Heart left ventricle (tissue), 16 donors: ENCODE results near the gene LRP1B. TPM values are rescaled to one million over a fixed set of nuclear protein-coding genes. Genes with fewer than 3 reads are reported as not detected.

Source experiments
- ATAC-seq, 4 donors: fragments of 200-7000 bp; cut with Tn5 transposase; one replicate each; pipeline ENCODE4 v1.9.1; 2020 to 2022; ENCODE audit warnings: moderate library complexity in 4 of 4, mild to moderate bottlenecking in 3 of 4, moderate number of reproducible peaks in 1 of 4
- DNase-seq, 5 donors: peaks; one replicate each; pipeline ENCODE4 v3.0.0-alpha.2; 2020
- H3K27ac ChIP-seq, 12 donors: fragments of 200-600 bp; sonication (generic) in 4 of 12; one replicate each; pipeline versions ENCODE4 v1.5.0 to v1.8.0; 2016 to 2022; ENCODE audit warnings: mild to moderate bottlenecking in 2 of 12
- H3K27me3 ChIP-seq, 9 donors: fragments of 200-600 bp; sonication (generic) in 2 of 9; one replicate each; pipeline versions ENCODE4 v1.5.1 to v1.8.0; 2016 to 2022; ENCODE audit warnings: mild to moderate bottlenecking in 3 of 9
- H3K36me3 ChIP-seq, 9 donors: fragments of 200-600 bp; sonication (generic) in 2 of 9; one replicate each; pipeline versions ENCODE4 v1.5.0 to v1.8.0; 2018 to 2022; ENCODE audit warnings: mild to moderate bottlenecking in 2 of 9
- H3K4me1 ChIP-seq, 12 donors: fragments of 200-600 bp; sonication (generic) in 4 of 12; one replicate each; pipeline versions ENCODE4 v1.5.0 to v1.8.0; 2016 to 2022; ENCODE audit warnings: mild to moderate bottlenecking in 3 of 12
- H3K4me3 ChIP-seq, 12 donors: fragments of 200-600 bp; sonication (generic) in 4 of 12; one replicate each; pipeline versions ENCODE4 v1.5.0 to v1.8.0; 2017 to 2022; ENCODE audit warnings: mild to moderate bottlenecking in 9 of 12, moderate library complexity in 4 of 12
- H3K9me3 ChIP-seq, 12 donors: fragments of 200-600 bp; sonication (generic) in 4 of 12; one replicate each; pipeline versions ENCODE4 v1.5.0 to v1.8.0; 2016 to 2022; ENCODE audit warnings: mild to moderate bottlenecking in 1 of 12
- POLR2A ChIP-seq, 2 donors: fragments of 450-650 bp; IDR thresholded peaks; one replicate each; pipeline ENCODE4 v1.6.1; 2017; ENCODE audit warnings: antibody characterized with exemption in 2 of 2, mild to moderate bottlenecking in 2 of 2, moderate library complexity in 2 of 2
- WGBS, 4 donors: extraction: QIAGEN DNeasy Blood & Tissue Kit in 2 of 4; methylation state at CpG; one replicate each; pipeline versions ENCODE4 v1.1.5 to v1.1.7; 2013 to 2018; 5-methylcytosine and 5-hydroxymethylcytosine counted together
- intact Hi-C, 10 donors: fragments of 100-400 bp; cut with DNase I; formaldehyde crosslinking; loops; one replicate each; pipeline versions ENCODE4 v1.11.1 to v1.14.2; 2022
- polyA plus RNA-seq, 2 donors: library from polyadenylated mRNA; stranded (reverse); fragments of 200-250 nt; gene quantifications; one replicate each; pipeline ENCODE4 v1.2.3, GENCODE V29; 2013
- total RNA-seq, 9 donors: library from RNA; depleted of rRNA in 2 of 9; stranded (reverse); fragments of >200 nt in 2 of 9; fragmentation: NEBNext Ultra II Directional in 3 of 9; extraction: Animal tissue kit (Norgen Biotek cat#: 25700) in 3 of 9; gene quantifications; one replicate each; pipeline versions ENCODE4 v1.1.0 to v1.2.4, GENCODE V29; 2016 to 2023
- TF ChIP-seq, protein P1 (sequence below), 12 donors: fragments of 200-600 bp; sonication (generic) in 4 of 12; IDR thresholded peaks; one replicate each; pipeline versions ENCODE4 v1.5.0 to v1.8.0; 2018 to 2022; ENCODE audit warnings: antibody characterized with exemption in 12 of 12, mild to moderate bottlenecking in 5 of 12
- donor health status: ischemic (EF 13 %, LVEDD 7.1; RV severe dilation, severe dysfunction).
- donor health status: healthy with polysubstance abuse.
- donor health status: DM: no; HTN: yes; CAD: no.
- donor health status: DM: no; HTN: no; CAD: no.
- donor health status: ischemic (EF 25% LVEDD 6.9; RV normal size, moderate dysfunction).
- donor health status: ischemic (EF 25% LVEDD 5.7; RV mildly dilated, moderate dysfunction).
- donor health status: healthy.
- donor health status: DM: yes; HTN: yes; CAD: no.
- donor health status: ischemic (EF 35%, LVEDD 5.7; RV mildly dilated, moderate dysfunction).
- donor health status: nonischemic (EF 11% LVEDD 7.7; RV severe dilation, severe dysfunction).
- donor health status: DM: yes; HTN: yes; CAD: no.
- donor health status: PGD.
- donor health status: ischemic (EF 29% LVEDD 5.4; RV normal size, mild dysfunction).
- donor health status: nonischemic (EF 23%, LVEDD 6.1; RV moderate dilation, normal function).

The LRP1B gene
- total and polyA plus RNA-seq, 11 donors, result 0.01 to 0.19 (median 0.11) TPM; not detected in 2

DNA sequence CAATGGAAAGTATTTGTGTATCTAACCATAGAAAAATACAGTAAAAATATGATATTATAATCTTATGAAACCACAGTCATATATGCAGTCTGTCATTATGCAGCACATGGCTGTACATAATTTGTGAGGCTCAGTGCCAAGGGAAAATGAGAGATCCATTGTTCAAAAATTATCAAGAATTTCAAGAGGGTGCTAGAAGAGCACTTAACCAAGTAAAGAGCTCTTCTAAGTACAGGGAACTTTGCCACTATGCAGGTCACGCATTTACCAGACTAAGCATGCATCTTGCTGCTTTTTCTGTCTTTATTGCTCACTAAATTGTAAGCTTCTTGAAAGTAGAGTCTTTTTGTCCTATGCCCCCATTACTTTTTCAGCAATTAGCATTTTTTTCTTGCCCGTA, 438.0 kb downstream of the LRP1B start:
- Histone ChIP-seq H3K4me1 (no peaks in the 10 kb centered on the region), H3K9me3 (no peaks in the 10 kb centered on the region), H3K27me3 (peaks cover 0 to 10% (median 0%) of the 10 kb centered on the region in 9 donors), H3K36me3 (no peaks in the 10 kb centered on the region), H3K27ac (no peak overlapping the region), H3K4me3 (no peak overlapping the region)
- DNase-seq, result no peak
- ATAC-seq, result no peak
- intact Hi-C loops, result no loop called here
- 49 to 59% (median 53%) methylated on average over 2 of the region's 2 CpGs for WGBS, 4 donors
- TF ChIP-seq, protein P1, sequence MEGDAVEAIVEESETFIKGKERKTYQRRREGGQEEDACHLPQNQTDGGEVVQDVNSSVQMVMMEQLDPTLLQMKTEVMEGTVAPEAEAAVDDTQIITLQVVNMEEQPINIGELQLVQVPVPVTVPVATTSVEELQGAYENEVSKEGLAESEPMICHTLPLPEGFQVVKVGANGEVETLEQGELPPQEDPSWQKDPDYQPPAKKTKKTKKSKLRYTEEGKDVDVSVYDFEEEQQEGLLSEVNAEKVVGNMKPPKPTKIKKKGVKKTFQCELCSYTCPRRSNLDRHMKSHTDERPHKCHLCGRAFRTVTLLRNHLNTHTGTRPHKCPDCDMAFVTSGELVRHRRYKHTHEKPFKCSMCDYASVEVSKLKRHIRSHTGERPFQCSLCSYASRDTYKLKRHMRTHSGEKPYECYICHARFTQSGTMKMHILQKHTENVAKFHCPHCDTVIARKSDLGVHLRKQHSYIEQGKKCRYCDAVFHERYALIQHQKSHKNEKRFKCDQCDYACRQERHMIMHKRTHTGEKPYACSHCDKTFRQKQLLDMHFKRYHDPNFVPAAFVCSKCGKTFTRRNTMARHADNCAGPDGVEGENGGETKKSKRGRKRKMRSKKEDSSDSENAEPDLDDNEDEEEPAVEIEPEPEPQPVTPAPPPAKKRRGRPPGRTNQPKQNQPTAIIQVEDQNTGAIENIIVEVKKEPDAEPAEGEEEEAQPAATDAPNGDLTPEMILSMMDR (IDR thresholded peaks at IDR 0.05), result no peak
- no peak for TF ChIP-seq POLR2A (IDR thresholded peaks at IDR 0.05)

DNA sequence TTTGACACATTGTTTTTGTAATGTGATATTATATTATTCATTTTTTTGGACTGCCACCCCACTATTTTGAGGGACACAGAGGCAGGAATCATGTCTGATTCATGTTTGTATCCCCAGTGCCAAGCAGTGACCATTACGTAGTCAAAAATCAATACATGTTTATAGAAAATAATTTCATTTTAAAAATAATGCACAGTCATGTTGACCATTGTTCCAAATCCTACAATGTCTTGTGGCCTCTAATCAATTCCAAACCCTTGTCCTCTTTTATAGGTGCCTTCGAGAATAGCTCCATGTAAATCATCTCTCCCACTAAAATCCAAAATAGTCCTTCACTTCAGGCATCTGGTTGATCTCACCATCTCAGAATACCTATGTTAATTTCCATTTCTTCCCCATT, 454.7 kb downstream of the LRP1B start:
- no peaks in the 10 kb centered on the region for H3K36me3 ChIP-seq
- TF ChIP-seq, protein P1 (IDR thresholded peaks at IDR 0.05), result no peak
- TF ChIP-seq POLR2A (IDR thresholded peaks at IDR 0.05), result no peak
- no peak for ATAC-seq
- 68 to 83% (median 79%) methylated on average over 2 of the region's 2 CpGs for WGBS, 4 donors
- DNase-seq, result no peak
- H3K9me3 ChIP-seq, result no peaks in the 10 kb centered on the region
- no peak overlapping the region for H3K4me3 ChIP-seq
- no peak overlapping the region for H3K27ac ChIP-seq
- no peaks in the 10 kb centered on the region for H3K4me1 ChIP-seq
- no peaks in the 10 kb centered on the region for H3K27me3 ChIP-seq
- intact Hi-C loops, result no loop called here

DNA sequence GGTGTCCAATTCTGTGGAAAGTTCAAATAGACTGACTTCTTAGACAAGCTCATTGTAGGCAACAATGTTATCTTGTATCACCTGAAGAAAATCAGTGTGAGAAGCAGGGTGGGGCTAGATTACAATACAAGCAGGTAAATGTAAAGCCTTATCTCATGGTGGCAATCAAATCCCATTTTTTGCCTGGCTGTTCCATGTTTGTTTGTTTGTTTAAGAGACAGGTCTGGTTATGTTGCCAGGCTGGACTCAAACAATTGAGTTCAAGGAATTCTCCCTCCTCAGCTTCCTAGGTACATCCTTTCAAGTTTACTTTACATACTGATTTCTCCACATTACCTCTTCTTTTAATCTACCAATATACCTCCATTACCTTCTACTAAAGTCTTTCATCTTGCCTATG, 464.6 kb downstream of the LRP1B start:
- DNase-seq, result no peak
- Histone ChIP-seq H3K27ac (no peak overlapping the region), H3K36me3 (no peaks in the 10 kb centered on the region), H3K27me3 (no peaks in the 10 kb centered on the region), H3K9me3 (peaks cover 0 to 22% (median 0%) of the 10 kb centered on the region in 12 donors), H3K4me3 (no peak overlapping the region), H3K4me1 (no peaks in the 10 kb centered on the region)
- intact Hi-C loops, result no loop called here
- ATAC-seq, result no peak
- TF ChIP-seq, protein P1 (IDR thresholded peaks at IDR 0.05), result no peak
- TF ChIP-seq POLR2A (IDR thresholded peaks at IDR 0.05), result no peak

DNA sequence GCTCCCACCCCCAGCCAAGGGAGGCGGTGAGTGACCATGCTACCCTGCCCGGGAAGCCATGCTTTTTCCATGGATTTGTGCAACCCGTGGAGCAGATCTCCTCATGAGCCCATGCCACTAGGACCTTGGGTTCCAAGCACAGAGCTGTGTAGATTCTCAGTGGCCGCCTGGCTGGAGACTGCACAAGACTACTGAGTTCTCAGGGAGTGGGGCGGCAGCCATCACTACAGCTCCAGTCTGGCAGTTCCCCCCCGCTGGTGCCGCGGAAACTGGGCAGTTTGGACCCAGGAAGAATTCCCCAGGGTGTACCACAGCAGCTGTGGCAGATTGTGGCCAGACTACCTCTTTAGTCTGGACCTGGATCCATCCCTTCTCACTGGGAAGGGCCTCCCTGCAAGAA, 470.6 kb downstream of the LRP1B start:
- WGBS, 4 donors, result 86 to 97% (median 89%) methylated on average over 3 to 8 of the region's 8 CpGs
- DNase-seq (no peak), ATAC-seq (no peak)
- TF ChIP-seq, protein P1 (IDR thresholded peaks at IDR 0.05), result no peak
- TF ChIP-seq POLR2A (IDR thresholded peaks at IDR 0.05), result no peak
- Histone ChIP-seq H3K27me3 (no peaks in the 10 kb centered on the region), H3K4me1 (no peaks in the 10 kb centered on the region), H3K4me3 (no peak overlapping the region), H3K36me3 (no peaks in the 10 kb centered on the region), H3K9me3 (peaks cover 0 to 19% (median 0%) of the 10 kb centered on the region in 12 donors), H3K27ac (no peak overlapping the region)
- intact Hi-C loops, result no loop called here
